Natural killer cell (primary cell): ENCODE results near the gene KCTD7. TPM values are rescaled to one million over a fixed set of nuclear protein-coding genes. Genes with fewer than 3 reads are reported as not detected.
"Not testable (repeated sequence)": the region's sequence is repeated elsewhere in the genome, so short reads cannot be mapped to it uniquely, and the experiment has no call there.

Experiments
- ATAC-seq, 3 donors: fragments of 150-1000 bp in 2 of 3; fragments of 200-7000 bp in 1 of 3; cut with Tn5 transposase; 1 replicate in 1 of 3; 2 replicates in 2 of 3; pipeline ENCODE4 v1.10.0; 2021; ENCODE audit warnings: mild to moderate bottlenecking in 2 of 3, moderate library complexity in 2 of 3
- DNase-seq, 2 donors: peaks; one replicate each; pipeline versions ENCODE4 v3.0.0 to v3.0.0-alpha.2; 2013 to 2021; ENCODE audit warnings: mixed read lengths in 1 of 2
- H3K27ac ChIP-seq: one replicate; pipeline ENCODE4 v1.5.1; 2013; ENCODE audit warnings: mild to moderate bottlenecking, low read length
- H3K27me3 ChIP-seq: one replicate; pipeline ENCODE4 v1.6.1; 2013; ENCODE audit warnings: low read length; ENCODE audit not compliant: control insufficient read depth, insufficient read depth
- H3K36me3 ChIP-seq: one replicate; pipeline ENCODE4 v1.6.1; 2013; ENCODE audit warnings: low read length; ENCODE audit not compliant: control insufficient read depth, insufficient read depth
- H3K4me1 ChIP-seq: one replicate; pipeline ENCODE4 v1.6.1; 2013; ENCODE audit warnings: low read length; ENCODE audit not compliant: control insufficient read depth, insufficient read depth
- H3K4me3 ChIP-seq: one replicate; pipeline ENCODE4 v1.5.1; 2013; ENCODE audit warnings: low read length
- H3K9me3 ChIP-seq: one replicate; pipeline ENCODE4 v1.6.1; 2013; ENCODE audit warnings: low read length; ENCODE audit not compliant: control insufficient read depth, insufficient read depth
- H3K27ac Mint-ChIP-seq, 2 donors: one replicate each; pipeline ENCODE4 v1.8.0; 2022; ENCODE audit warnings: mild to moderate bottlenecking in 2 of 2, mixed read lengths in 2 of 2, moderate library complexity in 1 of 2
- H3K27me3 Mint-ChIP-seq, 2 donors: one replicate each; pipeline ENCODE4 v1.8.0; 2022; ENCODE audit warnings: low read depth in 2 of 2, mixed read lengths in 2 of 2
- H3K36me3 Mint-ChIP-seq: one replicate; pipeline ENCODE4 v1.8.0; 2022; ENCODE audit warnings: mixed read lengths
- H3K4me1 Mint-ChIP-seq, 2 donors: one replicate each; pipeline ENCODE4 v1.8.0; 2022; ENCODE audit warnings: mixed read lengths in 2 of 2
- H3K4me3 Mint-ChIP-seq: one replicate; pipeline ENCODE4 v1.8.0; 2022; ENCODE audit warnings: mild to moderate bottlenecking, moderate library complexity, mixed read lengths
- H3K9me3 Mint-ChIP-seq, 2 donors: one replicate each; pipeline ENCODE4 v1.8.0; 2022; ENCODE audit warnings: mixed read lengths in 2 of 2
- WGBS: methylation state at CpG from one replicate; pipeline ENCODE4 v1.1.7; 2013; ENCODE audit warnings: missing lambda C conversion rate; ENCODE audit not compliant: insufficient coverage; 5-methylcytosine and 5-hydroxymethylcytosine counted together
- intact Hi-C: fragments of 100-400 bp; cut with micrococcal nuclease; formaldehyde crosslinking; loops from one replicate; pipeline ENCODE4 v1.14.2; 2022
- total RNA-seq, 4 donors: library from RNA; stranded (reverse); fragments of 120-200 nt in 1 of 4; gene quantifications; one replicate each; pipeline versions ENCODE4 v1.2.3 to v1.2.4, GENCODE V29; 2013 to 2022
- TF ChIP-seq, protein P1 (sequence below): fragments of 200-600 bp; IDR thresholded peaks from one replicate; pipeline ENCODE4 v1.8.0; 2022; ENCODE audit warnings: antibody characterized with exemption

KCTD7 gene
- total RNA-seq, 3 donors from 2014 or later (not counting 1 experiment from before 2014, with no cell fraction given), result 29.3 to 33.0 (median 31.7) TPM

DNA sequence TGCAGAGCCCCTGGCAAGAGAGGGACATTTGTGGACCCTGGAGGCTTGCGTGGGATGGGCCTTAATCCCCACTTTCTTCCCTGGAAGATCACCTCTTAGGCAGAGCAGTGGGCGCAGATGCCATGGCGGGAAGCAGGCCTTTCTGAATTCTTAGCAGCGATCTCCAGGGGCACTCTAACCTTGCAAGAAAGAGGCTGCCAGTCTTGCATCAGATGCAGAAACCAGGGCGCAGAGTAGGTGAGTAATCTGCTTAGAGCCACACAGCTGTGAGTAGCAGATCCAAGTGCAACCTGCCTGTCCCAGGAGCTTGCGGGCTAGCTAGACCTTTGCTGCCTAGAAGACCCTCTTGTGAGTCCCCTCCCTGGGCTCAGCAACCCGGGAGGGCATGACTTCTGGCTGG lies 40.0 kb downstream of the KCTD7 start:
- Histone ChIP-seq H3K36me3 (no peaks in the 10 kb centered on the region), H3K27ac (no peak overlapping the region), H3K9me3 (no peaks in the 10 kb centered on the region), H3K27me3 (no peaks in the 10 kb centered on the region), H3K4me3 (no peak overlapping the region), H3K4me1 (no peaks in the 10 kb centered on the region)
- no peaks in the 10 kb centered on the region for H3K9me3 Mint-ChIP-seq
- H3K4me3 Mint-ChIP-seq, result no peak overlapping the region
- no peaks in the 10 kb centered on the region for H3K27me3 Mint-ChIP-seq
- H3K36me3 Mint-ChIP-seq, result no peaks in the 10 kb centered on the region
- DNase-seq (no peak), ATAC-seq (no peak)
- TF ChIP-seq, protein P1, sequence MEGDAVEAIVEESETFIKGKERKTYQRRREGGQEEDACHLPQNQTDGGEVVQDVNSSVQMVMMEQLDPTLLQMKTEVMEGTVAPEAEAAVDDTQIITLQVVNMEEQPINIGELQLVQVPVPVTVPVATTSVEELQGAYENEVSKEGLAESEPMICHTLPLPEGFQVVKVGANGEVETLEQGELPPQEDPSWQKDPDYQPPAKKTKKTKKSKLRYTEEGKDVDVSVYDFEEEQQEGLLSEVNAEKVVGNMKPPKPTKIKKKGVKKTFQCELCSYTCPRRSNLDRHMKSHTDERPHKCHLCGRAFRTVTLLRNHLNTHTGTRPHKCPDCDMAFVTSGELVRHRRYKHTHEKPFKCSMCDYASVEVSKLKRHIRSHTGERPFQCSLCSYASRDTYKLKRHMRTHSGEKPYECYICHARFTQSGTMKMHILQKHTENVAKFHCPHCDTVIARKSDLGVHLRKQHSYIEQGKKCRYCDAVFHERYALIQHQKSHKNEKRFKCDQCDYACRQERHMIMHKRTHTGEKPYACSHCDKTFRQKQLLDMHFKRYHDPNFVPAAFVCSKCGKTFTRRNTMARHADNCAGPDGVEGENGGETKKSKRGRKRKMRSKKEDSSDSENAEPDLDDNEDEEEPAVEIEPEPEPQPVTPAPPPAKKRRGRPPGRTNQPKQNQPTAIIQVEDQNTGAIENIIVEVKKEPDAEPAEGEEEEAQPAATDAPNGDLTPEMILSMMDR, result no peak
- intact Hi-C loops, result no loop called here
- WGBS, result 99% methylated on average over 7 of the region's 7 CpGs
- no peak overlapping the region for H3K27ac Mint-ChIP-seq
- H3K4me1 Mint-ChIP-seq, result no peaks in the 10 kb centered on the region

DNA sequence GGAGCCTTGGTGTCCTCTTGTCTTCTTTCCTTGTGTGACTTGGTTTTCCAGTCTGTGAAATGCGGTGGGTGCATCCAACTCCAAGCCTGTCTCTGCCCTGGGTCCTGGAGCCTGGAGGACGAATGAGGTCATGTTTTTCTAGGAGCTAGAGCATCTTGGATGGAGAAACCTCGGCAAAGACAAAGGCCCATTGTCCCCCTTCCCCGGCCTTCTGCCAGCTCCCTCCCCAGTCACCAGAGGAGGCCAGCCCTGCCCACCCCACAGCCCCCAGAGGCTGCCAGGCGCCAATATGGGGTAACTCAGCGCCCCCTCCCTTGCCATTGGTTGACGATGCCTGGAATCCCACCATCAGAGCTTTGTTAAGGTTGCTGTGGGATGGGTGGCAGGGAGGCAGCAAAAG lies 40.4 kb downstream of the KCTD7 start:
- WGBS, result 96% methylated on average over 7 of the region's 7 CpGs
- intact Hi-C loops, result no loop called here
- Mint-ChIP-seq H3K4me1 (no peaks in the 10 kb centered on the region), H3K27ac (no peak overlapping the region), H3K4me3 (no peak overlapping the region), H3K27me3 (no peaks in the 10 kb centered on the region), H3K36me3 (no peaks in the 10 kb centered on the region), H3K9me3 (no peaks in the 10 kb centered on the region)
- DNase-seq (no peak), ATAC-seq (no peak)
- H3K27ac ChIP-seq, result no peak overlapping the region
- no peaks in the 10 kb centered on the region for H3K4me1 ChIP-seq
- no peak overlapping the region for H3K4me3 ChIP-seq
- H3K36me3 ChIP-seq, result no peaks in the 10 kb centered on the region
- TF ChIP-seq, protein P1, result no peak
- H3K9me3 ChIP-seq, result no peaks in the 10 kb centered on the region
- no peaks in the 10 kb centered on the region for H3K27me3 ChIP-seq

DNA sequence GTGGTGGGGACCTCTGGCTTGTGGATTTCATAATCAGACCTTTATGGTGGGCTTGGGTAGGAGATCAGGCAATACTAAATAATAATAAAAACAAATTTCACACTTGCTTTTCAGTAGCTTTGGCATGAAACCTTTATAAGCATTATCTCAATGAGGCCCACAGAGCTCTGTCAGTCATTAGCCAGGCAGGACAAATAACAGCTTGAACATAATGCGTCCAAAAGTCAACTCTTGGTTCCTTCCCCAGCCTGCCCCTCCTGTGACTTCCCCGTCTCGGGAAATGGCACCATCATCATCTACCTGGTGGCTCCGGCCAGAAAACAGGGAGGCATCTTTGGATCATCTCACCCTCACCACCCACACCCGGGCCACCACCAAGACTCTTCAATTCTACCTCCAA lies 40.8 kb downstream of the KCTD7 start:
- Mint-ChIP-seq H3K27me3 (no peaks in the 10 kb centered on the region), H3K4me1 (no peaks in the 10 kb centered on the region), H3K36me3 (no peaks in the 10 kb centered on the region), H3K4me3 (no peak overlapping the region), H3K27ac (no peak overlapping the region), H3K9me3 (no peaks in the 10 kb centered on the region)
- Histone ChIP-seq H3K9me3 (no peaks in the 10 kb centered on the region), H3K4me1 (no peaks in the 10 kb centered on the region), H3K27ac (no peak overlapping the region), H3K4me3 (no peak overlapping the region), H3K36me3 (no peaks in the 10 kb centered on the region), H3K27me3 (no peaks in the 10 kb centered on the region)
- DNase-seq, result no peak
- WGBS, result 96% methylated on average over 5 of the region's 5 CpGs
- intact Hi-C loops, result no loop called here
- TF ChIP-seq, protein P1, result no peak
- ATAC-seq, result no peak

DNA sequence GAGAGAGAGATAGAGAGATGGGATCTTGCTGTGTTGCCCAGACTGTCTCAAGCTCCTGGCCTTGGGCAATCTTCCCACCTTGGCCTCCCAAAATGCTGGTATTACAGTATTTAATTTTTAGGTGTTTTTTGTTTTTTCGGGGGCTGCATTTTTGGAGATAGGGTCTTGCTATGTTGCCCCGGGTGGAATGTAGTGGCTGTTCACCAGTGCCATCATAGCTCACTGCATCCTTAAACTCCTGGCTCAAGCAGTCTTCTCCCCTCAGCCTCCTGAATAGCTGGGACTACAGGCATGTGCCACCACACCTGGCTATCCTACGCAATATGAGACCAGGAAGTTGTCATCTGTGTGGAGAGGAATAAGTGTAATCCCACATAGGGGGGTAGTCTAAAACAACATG lies 42.4 kb downstream of the KCTD7 start:
- Histone ChIP-seq H3K4me1 (no peaks in the 10 kb centered on the region), H3K27ac (no peak overlapping the region), H3K9me3 (no peaks in the 10 kb centered on the region), H3K4me3 (no peak overlapping the region), H3K27me3 (no peaks in the 10 kb centered on the region), H3K36me3 (no peaks in the 10 kb centered on the region)
- Mint-ChIP-seq H3K4me1 (no peaks in the 10 kb centered on the region), H3K9me3 (no peaks in the 10 kb centered on the region), H3K27me3 (no peaks in the 10 kb centered on the region), H3K4me3 (no peak overlapping the region), H3K36me3 (no peaks in the 10 kb centered on the region), H3K27ac (no peak overlapping the region)
- no peak for ATAC-seq
- intact Hi-C loops, result no loop called here
- DNase-seq, result no peak
- TF ChIP-seq, protein P1, result no peak
- WGBS, result 100% methylated on average over 2 of the region's 3 CpGs

DNA sequence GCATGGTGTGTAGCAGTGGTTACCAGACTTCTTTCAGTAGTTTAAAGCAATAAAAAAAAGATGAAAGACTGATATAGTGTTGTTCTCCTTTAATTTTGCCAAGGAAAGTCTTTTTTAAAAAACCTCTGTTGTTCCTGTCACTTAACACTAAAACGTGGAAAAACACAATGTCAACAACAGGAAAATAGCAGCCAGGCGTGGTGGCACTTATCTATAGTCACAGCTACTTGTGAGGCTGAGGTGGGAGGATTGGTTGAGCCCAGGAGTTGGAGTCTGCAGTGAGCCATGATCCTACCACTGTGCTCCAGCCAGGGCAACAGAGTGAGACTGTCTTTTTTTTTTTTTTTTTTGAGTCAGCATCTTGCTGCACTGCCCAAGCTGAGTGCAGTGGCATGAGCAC lies 42.8 kb downstream of the KCTD7 start:
- H3K27ac Mint-ChIP-seq, ATAC-seq, H3K27me3 Mint-ChIP-seq: not testable (repeated sequence)

More for the DNA sequence above, 42.8 kb downstream of the KCTD7 start:
- H3K27ac ChIP-seq, DNase-seq, H3K4me1 Mint-ChIP-seq, H3K27me3 ChIP-seq, H3K9me3 Mint-ChIP-seq, H3K4me3 Mint-ChIP-seq, H3K36me3 Mint-ChIP-seq, H3K9me3 ChIP-seq, H3K4me3 ChIP-seq, H3K36me3 ChIP-seq, H3K4me1 ChIP-seq, intact Hi-C loops: not testable (repeated sequence)
- WGBS, result 72% methylated on average over 2 of the region's 2 CpGs
